Measurements from ENCODE around the gene ARHGAP28.
"Not testable (repeated sequence)": the region's sequence is repeated elsewhere in the genome, so short reads cannot be mapped to it uniquely, and the experiment has no call there.

The ARHGAP28 gene

GRCh38 chr18:6819332-6819731 is 89.8 kb downstream of the ARHGAP28 start:
- DNase-seq (ENCODE audit: low read depth) = no peak

- DNase-seq (ENCODE audit: low read depth) = no peak
Measured at GRCh38 chr18:6820314-6820713, 90.8 kb downstream of the ARHGAP28 start.

DNA sequence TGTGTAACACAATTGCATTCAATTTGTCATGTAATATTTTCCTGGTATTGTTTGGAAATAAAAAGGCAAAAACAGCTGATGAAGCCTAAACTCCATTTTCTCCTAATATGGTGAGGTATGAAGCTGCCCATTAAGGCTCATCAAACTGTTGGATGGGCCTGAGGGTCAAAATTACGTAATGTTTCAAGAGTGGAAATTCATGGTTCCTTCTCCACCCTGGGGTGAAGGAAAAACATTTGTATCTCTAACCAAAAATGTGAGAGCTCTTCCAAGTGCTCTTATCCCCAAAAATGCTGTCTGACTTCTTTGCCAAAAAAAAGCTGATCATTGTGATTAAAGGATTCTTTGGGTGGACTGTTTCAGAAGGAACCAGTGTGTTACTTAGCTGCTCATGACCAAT is 91.8 kb downstream of the ARHGAP28 start:
- no peak for DNase-seq (ENCODE audit: low read depth)

- not testable (repeated sequence) for DNase-seq (ENCODE audit: low read depth)
Measured at GRCh38 chr18:6827161-6827560, 97.6 kb downstream of the ARHGAP28 start.

DNA sequence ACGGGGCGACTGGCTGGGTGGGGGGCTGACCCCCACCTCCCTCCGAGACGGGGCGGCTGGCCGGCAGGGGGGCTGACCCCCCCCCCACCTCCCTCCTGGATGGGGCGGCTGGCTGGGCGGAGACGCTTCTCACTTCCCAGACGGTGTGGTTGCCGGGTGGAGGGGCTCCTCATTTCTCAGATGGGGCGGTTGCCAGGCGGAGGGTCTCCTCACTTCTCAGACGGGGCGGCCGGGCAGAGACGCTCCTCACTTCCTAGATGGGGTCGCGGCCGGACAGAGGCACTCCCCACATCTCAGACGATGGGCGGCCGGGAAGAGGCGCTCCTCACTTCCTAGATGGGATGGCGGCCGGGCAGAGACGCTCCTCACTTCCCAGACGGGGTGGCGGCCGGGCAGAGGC is 98.0 kb downstream of the ARHGAP28 start:
- DNase-seq (ENCODE audit: low read depth) = not testable (repeated sequence)

- no peak for DNase-seq (ENCODE audit: low read depth)
Measured at GRCh38 chr18:6830916-6831315, 101.4 kb downstream of the ARHGAP28 start.

DNA sequence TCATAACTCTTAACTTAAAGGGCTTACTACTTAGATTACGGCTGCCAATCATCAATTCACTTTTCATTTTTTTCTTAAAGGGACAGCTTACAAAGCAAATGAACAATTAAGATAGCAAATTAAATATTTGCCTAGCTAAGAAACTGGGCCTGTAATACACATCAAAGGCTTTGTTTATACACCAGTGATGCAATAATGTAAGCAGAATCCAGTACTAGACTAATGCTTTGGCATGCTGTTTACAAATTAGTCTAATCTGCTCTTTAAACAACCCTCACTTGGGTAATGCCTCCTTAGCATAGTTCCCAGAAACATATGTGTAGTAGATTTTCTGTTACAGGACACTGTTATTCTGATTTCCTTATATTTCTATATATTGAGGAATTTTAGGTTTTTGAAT is 105.8 kb downstream of the ARHGAP28 start:
- no peak for DNase-seq (ENCODE audit: low read depth)

DNA sequence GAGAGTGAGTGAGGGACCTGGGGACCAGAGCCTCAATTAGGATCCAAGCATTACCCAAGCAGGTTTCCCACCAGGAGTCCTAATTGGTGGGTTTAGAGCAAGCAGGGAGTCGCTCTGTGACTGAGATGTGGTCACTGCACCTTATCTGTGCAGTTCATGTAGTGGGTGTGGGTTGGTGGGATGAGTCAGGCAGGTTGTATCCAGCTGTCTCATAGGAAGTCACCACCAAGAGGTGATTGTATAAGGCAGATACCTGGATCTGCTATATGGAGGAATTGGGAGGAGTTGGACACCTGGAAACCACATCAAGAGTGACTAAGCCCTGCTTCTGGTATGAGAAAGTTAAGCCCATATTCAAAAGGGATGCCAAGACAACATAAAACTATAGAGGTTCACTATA is 106.8 kb downstream of the ARHGAP28 start:
- no peak for DNase-seq (ENCODE audit: low read depth)

GRCh38 chr18:6837904-6838303 is 108.4 kb downstream of the ARHGAP28 start:
- DNase-seq (ENCODE audit: low read depth) = no peak

DNA sequence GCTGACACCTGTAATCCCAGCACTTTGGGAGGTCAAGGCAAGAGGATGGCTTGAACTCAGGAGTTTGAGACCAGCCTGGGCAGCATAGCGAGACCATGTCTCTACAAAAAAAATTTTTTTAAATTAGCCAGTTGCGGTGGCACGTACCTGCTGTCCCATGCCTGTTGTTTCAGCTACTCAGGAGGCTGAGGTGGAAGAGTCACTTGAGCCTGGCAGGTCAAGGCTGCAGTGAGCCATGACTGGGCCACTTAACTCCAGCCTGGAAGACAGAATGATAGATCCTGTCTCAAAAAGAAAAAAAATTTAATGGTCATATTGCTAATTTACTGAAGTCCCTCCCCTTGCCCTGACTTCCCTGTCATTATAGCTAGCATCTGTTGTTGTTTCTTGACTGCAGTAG is 112.6 kb downstream of the ARHGAP28 start:
- DNase-seq (ENCODE audit: low read depth) = no peak

DNA sequence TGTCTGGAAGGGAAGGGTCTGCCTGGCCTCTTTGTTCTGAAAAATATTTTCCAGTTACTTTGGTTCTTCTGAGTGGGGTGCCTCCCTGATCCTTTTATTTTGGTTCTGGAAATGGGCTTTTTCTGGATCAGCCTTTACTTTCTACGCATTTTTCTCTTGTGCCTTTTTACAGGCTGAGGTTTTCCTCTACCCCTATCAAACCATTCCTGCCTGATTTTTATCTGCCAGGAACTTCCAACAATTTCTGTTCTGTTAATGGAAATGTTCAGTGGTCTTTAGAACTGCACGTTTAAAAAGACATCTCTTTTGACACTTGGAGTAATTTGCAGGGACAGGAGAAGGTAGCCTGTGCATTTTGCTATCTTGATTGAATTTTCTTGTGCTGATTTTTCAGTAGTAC is 113.8 kb downstream of the ARHGAP28 start:
- DNase-seq (ENCODE audit: low read depth) = no peak

GRCh38 chr18:6845521-6845920 is 116.0 kb downstream of the ARHGAP28 start:
- DNase-seq (ENCODE audit: low read depth) = not testable (repeated sequence)

DNA sequence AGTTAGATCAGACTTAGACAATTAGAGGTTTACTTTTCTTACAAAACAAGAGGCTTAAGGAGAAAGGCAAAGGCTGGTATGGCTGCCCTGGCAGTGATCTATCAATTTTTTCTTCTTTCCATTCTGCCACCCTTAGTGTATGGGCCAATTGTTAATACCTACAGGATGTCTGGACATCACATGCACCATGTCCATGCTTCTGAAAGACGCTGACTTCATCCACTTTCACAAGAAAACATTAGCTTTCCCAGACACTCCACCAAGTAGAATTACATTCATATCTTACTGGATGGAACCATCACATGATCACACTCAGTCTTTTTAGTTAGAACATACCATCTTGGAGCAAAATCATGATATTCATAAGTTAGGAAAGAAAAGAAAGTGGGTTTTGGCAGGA is 120.9 kb downstream of the ARHGAP28 start:
- no peak for DNase-seq (ENCODE audit: low read depth)

- DNase-seq (ENCODE audit: low read depth) = no peak
Measured at GRCh38 chr18:6851480-6851879, 122.0 kb downstream of the ARHGAP28 start.

GRCh38 chr18:6854811-6855210 is 125.3 kb downstream of the ARHGAP28 start:
- DNase-seq (ENCODE audit: low read depth) = no peak

DNA sequence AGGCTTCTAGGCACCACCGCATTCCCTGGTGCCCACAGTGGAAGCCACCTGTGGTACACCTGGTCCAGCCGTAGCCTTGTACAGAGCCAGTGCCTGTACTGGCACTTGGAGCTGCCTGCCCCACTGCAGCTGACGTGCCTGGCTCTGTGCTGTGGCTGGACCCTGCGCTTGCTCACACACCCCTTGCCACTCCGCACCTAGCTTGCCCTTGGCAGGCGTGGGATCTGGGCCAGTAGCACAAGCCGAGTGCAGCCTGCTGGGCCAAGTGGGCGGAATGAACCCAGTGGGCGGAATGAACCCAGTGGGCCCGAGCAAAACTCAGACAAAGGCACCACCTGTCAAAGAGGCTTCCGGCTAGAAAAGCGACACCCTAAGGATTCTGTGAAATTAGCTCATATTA is 126.3 kb downstream of the ARHGAP28 start:
- no peak for DNase-seq (ENCODE audit: low read depth)

GRCh38 chr18:6857300-6857699 is 127.8 kb downstream of the ARHGAP28 start:
- no peak for DNase-seq (ENCODE audit: low read depth)

GRCh38 chr18:6859676-6860422 is 130.3 kb downstream of the ARHGAP28 start:
- no peak for DNase-seq (ENCODE audit: low read depth)

- no peak for DNase-seq (ENCODE audit: low read depth)
Measured at GRCh38 chr18:6860804-6861448, 131.4 kb downstream of the ARHGAP28 start.

DNA sequence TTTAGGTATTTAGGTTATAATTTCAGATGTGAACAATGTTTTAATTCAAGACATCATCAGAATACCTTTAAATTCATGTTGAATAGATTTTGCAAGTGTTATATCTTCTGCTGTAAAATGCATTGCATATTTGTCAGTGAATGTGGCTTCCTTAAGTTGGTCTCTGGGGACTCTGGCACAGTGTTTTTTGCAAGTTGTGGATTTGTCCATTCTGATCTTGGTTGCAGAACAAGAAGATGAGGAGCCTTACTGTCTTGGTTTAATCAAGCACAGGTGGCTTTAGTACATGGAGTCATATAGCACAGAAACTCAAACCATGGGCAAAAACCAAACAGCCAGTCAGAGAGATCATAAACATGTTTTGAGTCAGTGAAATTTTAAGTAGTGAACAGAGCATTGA is 135.7 kb downstream of the ARHGAP28 start:
- no peak for DNase-seq (ENCODE audit: low read depth)

DNA sequence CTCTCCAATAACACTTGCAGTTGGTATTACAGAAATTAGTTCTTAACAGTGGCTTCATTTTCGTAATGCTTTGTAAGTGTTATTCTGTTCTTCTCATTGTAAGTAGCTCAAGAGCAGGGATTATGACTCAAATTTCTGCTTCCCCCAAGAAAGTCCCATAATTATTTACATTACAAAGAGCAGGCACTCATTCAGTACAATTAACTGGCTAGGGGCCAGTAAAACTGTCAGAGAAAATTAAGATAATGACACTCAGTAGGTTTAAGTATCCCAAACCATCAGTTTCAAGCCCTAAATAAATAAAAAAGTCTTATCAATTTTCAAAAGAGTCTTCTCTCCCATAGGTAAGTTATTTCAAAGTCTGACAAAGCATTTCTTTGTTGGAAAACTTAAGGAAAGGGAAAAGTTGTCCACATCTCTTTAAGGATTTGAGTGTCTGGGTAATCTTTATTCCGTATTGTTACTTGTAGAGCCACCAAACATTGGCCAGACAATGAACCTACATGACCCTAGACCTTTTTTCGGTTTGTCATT is 137.1 kb downstream of the ARHGAP28 start:
- no peak for DNase-seq (ENCODE audit: low read depth)

GRCh38 chr18:6868033-6868432 is 138.5 kb downstream of the ARHGAP28 start:
- no peak for DNase-seq (ENCODE audit: low read depth)

- no peak for DNase-seq (ENCODE audit: low read depth)
Measured at GRCh38 chr18:6871566-6871965, 142.1 kb downstream of the ARHGAP28 start.

Data from CMK (cell line).